ENCODE data around the gene LRRC42.
A peak's percentile ranks its signal among the peaks of the same experiment; 100 is the strongest.

Gene LRRC42

GRCh38 chr1:53938136-53938830 lies 7.9 kb upstream of the LRRC42 start:
- FAIRE-seq: peak; percentile 26
- no peak for TF ChIP-seq TAF1 (IDR thresholded peaks at IDR 0.05; ENCODE audit: low read depth, low read length)

GRCh38 chr1:53942127-53942957 lies 3.8 kb upstream of the LRRC42 start:
- FAIRE-seq (peak; percentile 78), DNase-seq (ENCODE audit: insufficient read length, low spot score) (no peak)
- no peak for TF ChIP-seq TAF1 (IDR thresholded peaks at IDR 0.05; ENCODE audit: low read depth, low read length)
- no peak for TF ChIP-seq POU2F2 (IDR thresholded peaks at IDR 0.05; ENCODE audit: low read depth, low read length)
- no peak for TF ChIP-seq SPI1 (IDR thresholded peaks at IDR 0.05; ENCODE audit: low read depth, low read length)
- no peak for TF ChIP-seq PAX5 (IDR thresholded peaks at IDR 0.05; ENCODE audit: insufficient read depth, low read length, severe bottlenecking)
- no peak for TF ChIP-seq POLR2A (IDR thresholded peaks at IDR 0.05; ENCODE audit: low read depth, low read length)
- no peak for TF ChIP-seq POLR2AphosphoS5 (IDR thresholded peaks at IDR 0.05; ENCODE audit: low read depth, low read length)

More at GRCh38 chr1:53938136-53938830, 7.9 kb upstream of the LRRC42 start:
- DNase-seq (ENCODE audit: insufficient read length, low spot score): no peak

- no peak for TF ChIP-seq PAX5 (IDR thresholded peaks at IDR 0.05; ENCODE audit: insufficient read depth, low read length, severe bottlenecking)
- no peak for TF ChIP-seq SPI1 (IDR thresholded peaks at IDR 0.05; ENCODE audit: low read depth, low read length)
- no peak for TF ChIP-seq POU2F2 (IDR thresholded peaks at IDR 0.05; ENCODE audit: low read depth, low read length)
- no peak for FAIRE-seq
These were observed 3.1 kb upstream of the LRRC42 start for GRCh38 chr1:53943090-53943489.

GRCh38 chr1:53943490-53944043 lies 2.6 kb upstream of the LRRC42 start:
- DNase-seq (ENCODE audit: insufficient read length, low spot score) (no peak), FAIRE-seq (no peak)
- TF ChIP-seq POLR2AphosphoS5 (IDR thresholded peaks at IDR 0.05; ENCODE audit: low read depth, low read length): no peak
- TF ChIP-seq TAF1 (IDR thresholded peaks at IDR 0.05; ENCODE audit: low read depth, low read length): no peak
- TF ChIP-seq POU2F2 (IDR thresholded peaks at IDR 0.05; ENCODE audit: low read depth, low read length): no peak
- TF ChIP-seq PAX5 (IDR thresholded peaks at IDR 0.05; ENCODE audit: insufficient read depth, low read length, severe bottlenecking): no peak

More at GRCh38 chr1:53943090-53943489, 3.1 kb upstream of the LRRC42 start:
- no peak for DNase-seq (ENCODE audit: insufficient read length, low spot score)

GRCh38 chr1:53944469-53945182 lies 1.5 kb upstream of the LRRC42 start:
- TF ChIP-seq SPI1 (IDR thresholded peaks at IDR 0.05; ENCODE audit: low read depth, low read length) (no peak), POLR2AphosphoS5 (IDR thresholded peaks at IDR 0.05; ENCODE audit: low read depth, low read length) (no peak), POU2F2 (IDR thresholded peaks at IDR 0.05; ENCODE audit: low read depth, low read length) (no peak), TAF1 (IDR thresholded peaks at IDR 0.05; ENCODE audit: low read depth, low read length) (no peak), PAX5 (IDR thresholded peaks at IDR 0.05; ENCODE audit: insufficient read depth, low read length, severe bottlenecking) (no peak), POLR2A (IDR thresholded peaks at IDR 0.05; ENCODE audit: low read depth, low read length) (no peak)
- peak; percentile 52 for FAIRE-seq
- no peak for DNase-seq (ENCODE audit: insufficient read length, low spot score)

- no peak for FAIRE-seq
These were observed 1.0 kb upstream of the LRRC42 start for GRCh38 chr1:53945183-53945432.

GRCh38 chr1:53945433-53946251 lies 508 bp upstream of the LRRC42 start, which contains the start of gene IFT25:
IFT25 (minus strand) TSS chr1:53945699; CDS start chr1:53940082, 5,617 bp downstream.
- DNase-seq (ENCODE audit: insufficient read length, low spot score) (peak; percentile 92), FAIRE-seq (no peak)
- TF ChIP-seq POLR2AphosphoS5 (IDR thresholded peaks at IDR 0.05; ENCODE audit: low read depth, low read length) (peak; percentile 74), TAF1 (IDR thresholded peaks at IDR 0.05; ENCODE audit: low read depth, low read length) (peak; percentile 50; the same call in 1 of the 2 replicates), SPI1 (IDR thresholded peaks at IDR 0.05; ENCODE audit: low read depth, low read length) (no peak), PAX5 (IDR thresholded peaks at IDR 0.05; ENCODE audit: insufficient read depth, low read length, severe bottlenecking) (no peak), POLR2A (IDR thresholded peaks at IDR 0.05; ENCODE audit: low read depth, low read length) (peak; percentile 68)

More at GRCh38 chr1:53945183-53945432, 1.0 kb upstream of the LRRC42 start:
- no peak for TF ChIP-seq POLR2AphosphoS5 (IDR thresholded peaks at IDR 0.05; ENCODE audit: low read depth, low read length)
- TF ChIP-seq POLR2A (IDR thresholded peaks at IDR 0.05; ENCODE audit: low read depth, low read length): no peak
- TF ChIP-seq SPI1 (IDR thresholded peaks at IDR 0.05; ENCODE audit: low read depth, low read length): no peak
- TF ChIP-seq PAX5 (IDR thresholded peaks at IDR 0.05; ENCODE audit: insufficient read depth, low read length, severe bottlenecking): no peak
- no peak for TF ChIP-seq TAF1 (IDR thresholded peaks at IDR 0.05; ENCODE audit: low read depth, low read length)
- TF ChIP-seq POU2F2 (IDR thresholded peaks at IDR 0.05; ENCODE audit: low read depth, low read length): no peak
- no peak for DNase-seq (ENCODE audit: insufficient read length, low spot score)

GRCh38 chr1:53947172-53947907 lies 1.2 kb downstream of the LRRC42 start:
- DNase-seq (ENCODE audit: insufficient read length, low spot score) (no peak), FAIRE-seq (no peak)
- TF ChIP-seq POLR2AphosphoS5 (IDR thresholded peaks at IDR 0.05; ENCODE audit: low read depth, low read length) (no peak), POLR2A (IDR thresholded peaks at IDR 0.05; ENCODE audit: low read depth, low read length) (no peak), POU2F2 (IDR thresholded peaks at IDR 0.05; ENCODE audit: low read depth, low read length) (no peak), PAX5 (IDR thresholded peaks at IDR 0.05; ENCODE audit: insufficient read depth, low read length, severe bottlenecking) (no peak), SPI1 (IDR thresholded peaks at IDR 0.05; ENCODE audit: low read depth, low read length) (no peak), TAF1 (IDR thresholded peaks at IDR 0.05; ENCODE audit: low read depth, low read length) (no peak)
